Left lung (tissue), 10 donors: ENCODE results near the gene SPRED1. TPM values are rescaled to one million over a fixed set of nuclear protein-coding genes. Genes with fewer than 3 reads are reported as not detected.

Experiments
- ATAC-seq: fragments of 200-7000 bp; cut with Tn5 transposase; one replicate; pipeline ENCODE4 v1.9.1; 2020; ENCODE audit warnings: moderate library complexity
- DNase-seq, 4 donors: peaks; one replicate each; pipeline ENCODE4 v3.0.0-alpha.2; 2013 to 2020
- H3K27ac ChIP-seq, 2 donors: fragments of 200-600 bp; sonication (generic) in 1 of 2; one replicate each; pipeline versions ENCODE4 v1.5.0 to v1.8.0; 2020 to 2021
- H3K27me3 ChIP-seq, 2 donors: fragments of 200-600 bp; sonication (generic) in 1 of 2; one replicate each; pipeline versions ENCODE4 v1.5.0 to v1.8.0; 2020 to 2021
- H3K36me3 ChIP-seq, 2 donors: fragments of 200-600 bp; sonication (generic) in 1 of 2; one replicate each; pipeline versions ENCODE4 v1.5.0 to v1.8.0; 2020 to 2021
- H3K4me1 ChIP-seq, 2 donors: fragments of 200-600 bp; one replicate each; pipeline ENCODE4 v1.8.0; 2021
- H3K4me3 ChIP-seq, 2 donors: fragments of 200-600 bp; sonication (generic) in 1 of 2; one replicate each; pipeline versions ENCODE4 v1.5.0 to v1.8.0; 2020 to 2021; ENCODE audit warnings: mild to moderate bottlenecking in 1 of 2
- H3K9me3 ChIP-seq, 2 donors: fragments of 200-600 bp; sonication (generic) in 1 of 2; one replicate each; pipeline versions ENCODE4 v1.5.0 to v1.8.0; 2020 to 2021
- CTCF ChIP-seq, 2 donors: fragments of 200-600 bp; sonication (generic) in 1 of 2; IDR thresholded peaks; one replicate each; pipeline versions ENCODE4 v1.5.0 to v1.8.0; 2021; ENCODE audit warnings: antibody characterized with exemption in 2 of 2
- intact Hi-C, 2 donors: fragments of 100-400 bp; cut with DNase I; formaldehyde crosslinking; loops; one replicate each; pipeline versions ENCODE4 v1.11.2 to v1.14.2; 2022
- polyA plus RNA-seq, 6 donors: library from polyadenylated mRNA; unstranded; fragments of 120-200 nt; gene quantifications; one replicate each; pipeline ENCODE4 v1.2.1, GENCODE V29; 2013; ENCODE audit not compliant: insufficient read length in 6 of 6
- total RNA-seq, 2 donors: library from RNA; stranded (reverse); fragmentation: NEBNext Ultra II Directional; extraction: Animal tissue kit (Norgen Biotek cat#: 25700); gene quantifications; one replicate each; pipeline ENCODE4 v1.2.1, GENCODE V29; 2021
- donor health status: DM: no; HTN: yes; CAD: no.
- donor health status: DM: no; HTN: no; CAD: no.

SPRED1 gene
- total and polyA plus RNA-seq, 8 donors, result 36.3 to 59.4 (median 44.6) TPM

GRCh38 chr15:38406436-38406835, 153.8 kb downstream of the SPRED1 start:
- TF ChIP-seq CTCF (IDR thresholded peaks at IDR 0.05), result no peak
- DNase-seq, result no peak
- H3K9me3 ChIP-seq, result no peaks in the 10 kb centered on the region
- H3K27ac ChIP-seq, result no peak overlapping the region
- no peaks in the 10 kb centered on the region for H3K27me3 ChIP-seq
- no peak for ATAC-seq
- no peaks in the 10 kb centered on the region for H3K36me3 ChIP-seq
- intact Hi-C loops, result no loop called here
- no peaks in the 10 kb centered on the region for H3K4me1 ChIP-seq
- no peak overlapping the region for H3K4me3 ChIP-seq

Other genes starting within 250 kb of the SPRED1 start
- gene FAM98B, start 201.3 kb downstream of the SPRED1 start, total RNA-seq, result 10 to 100 TPM; 16.7 to 20.3 TPM
- 10 to 100 TPM; 51.9 to 65.9 (median 56.8) TPM for gene FAM98B, start 201.3 kb downstream of the SPRED1 start, polyA plus RNA-seq